Thymus (tissue), 11 donors: Measurements from ENCODE around the gene SKA3. TPM values are rescaled to one million over a fixed set of nuclear protein-coding genes. Genes with fewer than 3 reads are reported as not detected.
A peak's percentile ranks its signal among the peaks of the same experiment; 100 is the strongest.

ENCODE experiments used
- DNase-seq, 9 donors: peaks; one replicate each; pipeline ENCODE4 v3.0.0-alpha.2; 2013; ENCODE audit warnings: low spot score in 9 of 9, low read depth in 6 of 9, missing footprints in 1 of 9
- H3K27ac ChIP-seq, 2 donors: one replicate each; pipeline ENCODE4 v1.5.1; 2013; ENCODE audit warnings: control low read depth in 1 of 2, low read depth in 1 of 2, low read length in 1 of 2, mild to moderate bottlenecking in 1 of 2, moderate library complexity in 1 of 2
- H3K27me3 ChIP-seq, 2 donors: one replicate each; pipeline ENCODE4 v1.5.1; 2013; ENCODE audit warnings: low read length in 1 of 2; ENCODE audit not compliant: control insufficient read depth in 2 of 2, insufficient read depth in 1 of 2
- H3K36me3 ChIP-seq, 2 donors: one replicate each; pipeline ENCODE4 v1.5.1; 2013; ENCODE audit warnings: low read length in 1 of 2, mild to moderate bottlenecking in 1 of 2, moderate library complexity in 1 of 2; ENCODE audit not compliant: control insufficient read depth in 2 of 2, insufficient read depth in 2 of 2
- H3K4me1 ChIP-seq, 2 donors: one replicate each; pipeline ENCODE4 v1.5.1; 2013; ENCODE audit warnings: low read length in 2 of 2; ENCODE audit not compliant: control insufficient read depth in 2 of 2, insufficient read depth in 2 of 2
- H3K4me3 ChIP-seq, 2 donors: one replicate each; pipeline ENCODE4 v1.5.1; 2013; ENCODE audit warnings: low read length in 2 of 2, control low read depth in 1 of 2, mild to moderate bottlenecking in 1 of 2
- H3K9me3 ChIP-seq, 2 donors: one replicate each; pipeline ENCODE4 v1.5.1; 2013; ENCODE audit warnings: low read length in 1 of 2, mild to moderate bottlenecking in 1 of 2; ENCODE audit not compliant: control insufficient read depth in 2 of 2, insufficient read depth in 1 of 2
- WGBS: extraction: QIAGEN DNeasy Blood & Tissue Kit; methylation state at CpG from one replicate; pipeline ENCODE4 v1.1.7; 2013; 5-methylcytosine and 5-hydroxymethylcytosine counted together
- polyA plus RNA-seq: library from polyadenylated mRNA; stranded (reverse); fragments of 200-250 nt; gene quantifications from one replicate; pipeline ENCODE4 v1.2.3, GENCODE V29; 2013
- total RNA-seq: library from RNA; stranded (reverse); fragments of 120-200 nt; gene quantifications from one replicate; pipeline ENCODE4 v1.2.4, GENCODE V29; 2013
- donor health status: healthy.

The SKA3 gene
- total and polyA plus RNA-seq, 2 donors = 1.5 to 35.1 TPM

- no peak for DNase-seq
- Histone ChIP-seq H3K9me3 (peaks cover 0 to 4% of the 10 kb centered on the region in 2 donors), H3K4me1 (no peaks in the 10 kb centered on the region), H3K27ac (no peak overlapping the region), H3K4me3 (no peak overlapping the region), H3K36me3 (no peaks in the 10 kb centered on the region), H3K27me3 (no peaks in the 10 kb centered on the region)
- WGBS = 94% methylated on average over 2 of the region's 2 CpGs
Measured at GRCh38 chr13:21130116-21130515, 46.2 kb downstream of the SKA3 start.

GRCh38 chr13:21124852-21125251 is 51.5 kb downstream of the SKA3 start:
- Histone ChIP-seq H3K9me3 (no peaks in the 10 kb centered on the region), H3K27me3 (no peaks in the 10 kb centered on the region), H3K27ac (no peak overlapping the region), H3K36me3 (no peaks in the 10 kb centered on the region), H3K4me1 (no peaks in the 10 kb centered on the region), H3K4me3 (no peak overlapping the region)
- 44% methylated on average over 7 of the region's 7 CpGs for WGBS
- peak in 1 of 9 donors; percentile 16 for DNase-seq

- 96% methylated on average over 8 of the region's 8 CpGs for WGBS
- Histone ChIP-seq H3K27ac (no peak overlapping the region), H3K27me3 (no peaks in the 10 kb centered on the region), H3K36me3 (no peaks in the 10 kb centered on the region), H3K4me3 (no peak overlapping the region), H3K4me1 (no peaks in the 10 kb centered on the region), H3K9me3 (no peaks in the 10 kb centered on the region)
- DNase-seq = no peak
Measured at GRCh38 chr13:21123956-21124355, 52.4 kb downstream of the SKA3 start.

- Histone ChIP-seq H3K4me3 (no peak overlapping the region), H3K4me1 (no peaks in the 10 kb centered on the region), H3K27ac (no peak overlapping the region), H3K36me3 (no peaks in the 10 kb centered on the region), H3K9me3 (no peaks in the 10 kb centered on the region), H3K27me3 (no peaks in the 10 kb centered on the region)
- no peak for DNase-seq
- WGBS = 86% methylated on average over 9 of the region's 9 CpGs
Measured at GRCh38 chr13:21121616-21122015, 54.7 kb downstream of the SKA3 start.

- H3K36me3 ChIP-seq = no peaks in the 10 kb centered on the region
- no peaks in the 10 kb centered on the region for H3K4me1 ChIP-seq
- no peak for DNase-seq
- WGBS = 96% methylated on average over 6 of the region's 6 CpGs
- no peaks in the 10 kb centered on the region for H3K27me3 ChIP-seq
- H3K9me3 ChIP-seq = no peaks in the 10 kb centered on the region
- no peak overlapping the region for H3K27ac ChIP-seq
- H3K4me3 ChIP-seq = no peak overlapping the region
Measured at GRCh38 chr13:21120191-21120590, 56.2 kb downstream of the SKA3 start.

GRCh38 chr13:21119526-21119925 is 56.8 kb downstream of the SKA3 start:
- DNase-seq = no peak
- Histone ChIP-seq H3K27me3 (no peaks in the 10 kb centered on the region), H3K36me3 (no peaks in the 10 kb centered on the region), H3K9me3 (no peaks in the 10 kb centered on the region), H3K27ac (no peak overlapping the region), H3K4me1 (no peaks in the 10 kb centered on the region), H3K4me3 (no peak overlapping the region)
- 97% methylated on average over 2 of the region's 2 CpGs for WGBS

- Histone ChIP-seq H3K27ac (no peak overlapping the region), H3K9me3 (no peaks in the 10 kb centered on the region), H3K27me3 (no peaks in the 10 kb centered on the region), H3K4me1 (no peaks in the 10 kb centered on the region), H3K4me3 (no peak overlapping the region), H3K36me3 (no peaks in the 10 kb centered on the region)
- DNase-seq = no peak
- 96% methylated on average over 5 of the region's 5 CpGs for WGBS
Measured at GRCh38 chr13:21118180-21118579, 58.2 kb downstream of the SKA3 start.

GRCh38 chr13:21117104-21117809 is 59.1 kb downstream of the SKA3 start:
- H3K4me3 ChIP-seq = no peak overlapping the region
- no peaks in the 10 kb centered on the region for H3K9me3 ChIP-seq
- no peaks in the 10 kb centered on the region for H3K27me3 ChIP-seq
- 100% methylated on average over 1 of the region's 1 CpG for WGBS
- H3K4me1 ChIP-seq = no peaks in the 10 kb centered on the region
- no peak for DNase-seq
- H3K27ac ChIP-seq = no peak overlapping the region
- no peaks in the 10 kb centered on the region for H3K36me3 ChIP-seq

GRCh38 chr13:21116141-21116540 is 60.2 kb downstream of the SKA3 start:
- Histone ChIP-seq H3K4me1 (no peaks in the 10 kb centered on the region), H3K9me3 (no peaks in the 10 kb centered on the region), H3K4me3 (no peak overlapping the region), H3K36me3 (no peaks in the 10 kb centered on the region), H3K27ac (no peak overlapping the region), H3K27me3 (no peaks in the 10 kb centered on the region)
- 96% methylated on average over 6 of the region's 6 CpGs for WGBS
- DNase-seq = no peak
